CD4-positive, CD25-positive, alpha-beta regulatory T cell (primary cell): ENCODE results near the gene FCMR. TPM values are rescaled to one million over a fixed set of nuclear protein-coding genes. Genes with fewer than 3 reads are reported as not detected.

Experiments
- ATAC-seq, 2 donors: fragments of 150-1000 bp; cut with Tn5 transposase; one replicate each; pipeline ENCODE4 v1.10.0; 2021; ENCODE audit warnings: low read depth in 2 of 2, moderate number of reproducible peaks in 2 of 2, moderate library complexity in 1 of 2
- DNase-seq, 3 donors: peaks; one replicate each; pipeline versions ENCODE4 v3.0.0 to v3.0.0-alpha.2; 2012 to 2022; ENCODE audit warnings: mixed read lengths in 1 of 3
- H3K27ac ChIP-seq: one replicate; pipeline ENCODE4 v1.7.0; 2013; ENCODE audit warnings: mild to moderate bottlenecking, low read length; ENCODE audit not compliant: insufficient read depth, poor library complexity, severe bottlenecking
- H3K27me3 ChIP-seq: one replicate; pipeline ENCODE4 v1.7.0; 2013; ENCODE audit warnings: low read length; ENCODE audit not compliant: control insufficient read depth, insufficient read depth
- H3K36me3 ChIP-seq: one replicate; pipeline ENCODE4 v1.7.0; 2013; ENCODE audit warnings: mild to moderate bottlenecking, low read length, moderate library complexity; ENCODE audit not compliant: control insufficient read depth, insufficient read depth
- H3K4me1 ChIP-seq: 2 replicates; pipeline ENCODE4 v1.7.0; 2013; ENCODE audit warnings: mild to moderate bottlenecking, low read length; ENCODE audit not compliant: insufficient read depth, control insufficient read depth, poor library complexity, severe bottlenecking
- H3K4me3 ChIP-seq: one replicate; pipeline ENCODE4 v1.7.0; 2013; ENCODE audit warnings: low read depth, mild to moderate bottlenecking, low read length, moderate library complexity
- H3K9me3 ChIP-seq, 2 experiments: 1 replicate in 1 of 2; 2 replicates in 1 of 2; pipeline ENCODE4 v1.7.0; 2013; ENCODE audit warnings: low read length in 2 of 2, mild to moderate bottlenecking in 1 of 2, moderate library complexity in 1 of 2; ENCODE audit not compliant: control insufficient read depth in 2 of 2
- H3K27ac Mint-ChIP-seq, 3 donors: one replicate each; pipeline ENCODE4 v1.8.0; 2020 to 2022; ENCODE audit warnings: mild to moderate bottlenecking in 3 of 3, mixed read lengths in 3 of 3, moderate library complexity in 2 of 3
- H3K27me3 Mint-ChIP-seq: one replicate; pipeline ENCODE4 v1.8.0; 2022; ENCODE audit warnings: mild to moderate bottlenecking, mixed read lengths
- H3K36me3 Mint-ChIP-seq: one replicate; pipeline ENCODE4 v1.8.0; 2020; ENCODE audit warnings: mixed read lengths
- H3K4me1 Mint-ChIP-seq, 4 donors: one replicate each; pipeline ENCODE4 v1.8.0; 2020 to 2022; ENCODE audit warnings: mixed read lengths in 4 of 4, mild to moderate bottlenecking in 1 of 4
- H3K4me3 Mint-ChIP-seq, 4 donors: one replicate each; pipeline ENCODE4 v1.8.0; 2020 to 2022; ENCODE audit warnings: mild to moderate bottlenecking in 4 of 4, mixed read lengths in 4 of 4, moderate library complexity in 3 of 4
- H3K9me3 Mint-ChIP-seq, 7 donors: one replicate each; pipeline ENCODE4 v1.8.0; 2020 to 2022; ENCODE audit warnings: mixed read lengths in 7 of 7, mild to moderate bottlenecking in 3 of 7, moderate library complexity in 2 of 7
- polyA plus RNA-seq, 4 donors: library from polyadenylated mRNA; unstranded; fragments of 300-500 nt; fragmentation: Illumina TruSeq; gene quantifications; one replicate each; pipeline ENCODE4 v1.2.3, GENCODE V29; 2021
- total RNA-seq: library from RNA; stranded (reverse); gene quantifications from one replicate; pipeline ENCODE4 v1.2.3, GENCODE V29; 2022

FCMR gene
- total and polyA plus RNA-seq, 5 donors from 2014 or later: 393 to 986 (median 935) TPM

DNA sequence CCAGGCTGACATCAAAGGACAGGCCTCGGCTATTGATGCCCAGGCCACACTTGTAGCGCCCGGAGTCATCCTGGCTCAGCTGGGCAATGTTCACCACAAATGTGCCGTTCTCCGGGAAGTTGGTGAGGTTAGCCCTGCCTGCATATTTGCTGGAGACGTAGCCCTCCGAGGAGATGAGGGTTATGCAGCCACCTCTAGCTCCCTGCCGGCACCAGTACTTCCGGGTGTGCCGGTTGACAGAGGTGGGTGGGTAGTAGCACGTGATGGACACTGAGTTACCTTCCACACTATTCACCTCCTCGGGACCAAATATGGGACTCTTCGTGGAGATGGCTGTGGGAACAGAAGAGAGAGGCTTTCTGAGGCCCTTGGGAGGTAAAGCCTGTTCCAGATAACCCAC lies 17.4 kb upstream of the FCMR start:
- H3K4me1 ChIP-seq: no peaks in the 10 kb centered on the region
- H3K27ac ChIP-seq: no peak overlapping the region
- ATAC-seq: no peak
- Mint-ChIP-seq H3K9me3 (no peaks in the 10 kb centered on the region), H3K4me3 (no peak overlapping the region), H3K27me3 (peaks cover 7% of the 10 kb centered on the region), H3K4me1 (no peaks in the 10 kb centered on the region), H3K27ac (no peak overlapping the region), H3K36me3 (no peaks in the 10 kb centered on the region)
- H3K27me3 ChIP-seq: peaks cover 2% of the 10 kb centered on the region
- no peaks in the 10 kb centered on the region for H3K9me3 ChIP-seq
- DNase-seq: no peak
- H3K36me3 ChIP-seq: no peaks in the 10 kb centered on the region
- no peak overlapping the region for H3K4me3 ChIP-seq

DNA sequence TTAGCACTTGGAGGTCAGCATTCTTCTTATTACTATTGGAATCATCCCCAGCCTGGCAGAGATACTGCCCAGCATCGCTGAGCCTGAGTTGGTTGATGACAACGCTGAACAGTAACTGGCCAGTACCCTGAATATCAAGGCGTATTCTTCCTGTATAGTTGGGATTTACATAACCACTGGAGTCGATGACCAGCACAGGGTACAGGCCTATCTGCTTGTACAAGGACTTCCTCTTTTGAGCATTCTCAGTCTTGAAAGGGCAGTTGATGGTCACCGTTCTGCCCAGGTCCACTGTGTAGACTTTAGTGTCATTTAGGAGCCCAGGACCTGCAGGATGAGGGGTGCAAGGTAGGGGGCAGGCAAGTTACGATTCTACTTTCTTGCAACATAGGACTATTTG lies 15.7 kb upstream of the FCMR start:
- H3K4me1 ChIP-seq: peaks cover 8% of the 10 kb centered on the region
- DNase-seq (no peak), ATAC-seq (no peak)
- Mint-ChIP-seq H3K4me1 (peaks cover 0 to 12% (median 10%) of the 10 kb centered on the region in 4 donors), H3K4me3 (no peak overlapping the region), H3K27me3 (no peaks in the 10 kb centered on the region), H3K36me3 (no peaks in the 10 kb centered on the region), H3K27ac (no peak overlapping the region), H3K9me3 (no peaks in the 10 kb centered on the region)
- no peaks in the 10 kb centered on the region for H3K27me3 ChIP-seq
- no peaks in the 10 kb centered on the region for H3K9me3 ChIP-seq
- H3K36me3 ChIP-seq: no peaks in the 10 kb centered on the region
- no peak overlapping the region for H3K4me3 ChIP-seq
- H3K27ac ChIP-seq: no peak overlapping the region

DNA sequence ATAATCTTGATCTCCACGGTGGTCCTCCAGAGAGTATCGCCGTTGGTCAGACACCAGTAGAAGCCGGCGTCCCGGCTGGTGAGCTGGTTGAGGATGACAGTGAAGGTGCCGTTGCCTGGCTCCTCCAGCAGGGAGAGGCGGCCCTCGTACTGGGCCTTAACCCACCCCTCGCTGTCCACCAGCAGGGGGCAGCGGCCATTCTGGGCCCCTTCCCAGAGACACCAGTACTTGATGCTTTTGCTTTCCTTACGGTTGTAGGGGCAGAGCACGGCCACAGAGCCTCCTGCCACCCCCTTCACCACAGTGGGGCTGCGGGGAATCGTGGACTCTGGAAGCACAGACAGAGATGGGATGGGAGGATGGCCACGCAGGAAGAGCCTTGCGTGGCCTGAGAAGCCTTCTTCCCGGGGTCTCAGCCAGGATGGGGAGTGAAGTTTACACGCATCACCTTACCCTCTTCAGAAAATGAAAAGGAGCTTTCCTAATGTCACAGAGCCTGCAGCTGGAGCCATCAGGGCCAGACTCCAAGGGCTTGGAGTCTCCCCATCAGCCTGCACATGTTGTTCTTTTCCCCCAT lies 13.8 kb upstream of the FCMR start:
- H3K27ac Mint-ChIP-seq: peak overlapping the region in 2 of 3 donors; percentile 41 to 60
- no peaks in the 10 kb centered on the region for H3K27me3 ChIP-seq
- no peaks in the 10 kb centered on the region for H3K36me3 Mint-ChIP-seq
- no peak overlapping the region for H3K4me3 Mint-ChIP-seq
- no peak overlapping the region for H3K4me3 ChIP-seq
- no peaks in the 10 kb centered on the region for H3K36me3 ChIP-seq
- no peaks in the 10 kb centered on the region for H3K9me3 Mint-ChIP-seq
- no peak overlapping the region for H3K27ac ChIP-seq
- ATAC-seq (no peak), DNase-seq (peak in 2 of 3 donors; percentile 18 to 60)
- H3K9me3 ChIP-seq: no peaks in the 10 kb centered on the region
- no peaks in the 10 kb centered on the region for H3K27me3 Mint-ChIP-seq
- H3K4me1 ChIP-seq: peaks cover 18% of the 10 kb centered on the region
- peaks cover 0 to 30% (median 19%) of the 10 kb centered on the region in 4 donors for H3K4me1 Mint-ChIP-seq

DNA sequence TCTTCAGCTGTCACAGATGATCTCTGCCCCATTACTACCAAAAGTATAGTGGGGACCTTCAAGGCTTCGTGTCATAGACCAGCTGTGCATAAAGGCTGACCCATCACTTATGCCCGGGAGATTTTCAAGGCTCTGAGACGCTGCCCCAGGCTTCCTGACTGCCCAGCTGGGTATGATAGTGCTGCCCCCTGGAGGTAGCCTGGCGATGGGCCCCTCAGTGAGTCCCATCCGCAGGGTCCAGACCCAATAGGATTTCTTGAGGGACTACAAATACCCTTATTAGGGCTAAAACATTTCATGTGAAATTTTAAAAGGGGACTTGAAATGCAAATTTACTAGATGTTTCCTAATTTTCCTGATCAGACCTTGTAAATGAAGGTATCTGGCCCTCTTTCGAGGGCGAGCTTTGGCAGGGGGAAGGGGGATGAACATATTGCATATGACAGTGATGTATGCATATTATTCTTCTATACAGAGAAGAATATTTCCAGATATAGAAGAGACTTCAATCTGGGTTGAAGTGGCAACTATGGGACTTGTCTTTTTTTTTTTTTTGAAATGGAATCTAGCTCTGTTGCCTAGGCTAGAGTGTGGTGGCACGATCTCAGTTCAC lies 11.7 kb upstream of the FCMR start:
- no peaks in the 10 kb centered on the region for H3K27me3 Mint-ChIP-seq

DNA sequence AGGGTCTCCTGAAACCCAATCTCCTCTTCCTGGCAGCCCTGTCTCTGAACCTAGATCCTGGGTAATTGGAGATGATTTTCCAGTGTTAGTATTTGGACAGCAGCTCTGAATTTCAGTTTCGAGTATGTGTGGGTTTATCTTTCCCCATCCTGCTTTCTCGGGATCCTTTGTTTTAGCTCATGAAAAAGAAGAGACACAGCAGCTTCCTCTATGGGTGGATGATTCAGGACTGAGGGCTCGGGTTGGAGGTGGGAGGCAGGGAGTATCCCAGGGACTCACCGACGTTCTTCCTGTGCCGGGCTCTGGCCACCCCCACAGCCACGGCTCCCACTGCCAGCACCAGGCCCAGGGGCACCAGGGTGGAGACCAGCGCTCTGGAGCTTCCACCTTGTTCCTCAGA lies 10.4 kb upstream of the FCMR start:
- no peak overlapping the region for H3K27ac ChIP-seq
- peaks cover 31% of the 10 kb centered on the region for H3K4me1 ChIP-seq
- H3K27ac Mint-ChIP-seq: peak overlapping the region; percentile 88 to 93 (median 92)
- H3K4me3 ChIP-seq: no peak overlapping the region
- no peaks in the 10 kb centered on the region for H3K36me3 ChIP-seq
- H3K9me3 Mint-ChIP-seq: no peaks in the 10 kb centered on the region
- no peaks in the 10 kb centered on the region for H3K27me3 Mint-ChIP-seq
- H3K36me3 Mint-ChIP-seq: no peaks in the 10 kb centered on the region
- peaks cover 9 to 62% (median 37%) of the 10 kb centered on the region in 4 donors for H3K4me1 Mint-ChIP-seq
- no peaks in the 10 kb centered on the region for H3K27me3 ChIP-seq
- H3K4me3 Mint-ChIP-seq: no peak overlapping the region
- no peak for DNase-seq
- no peak for ATAC-seq
- no peaks in the 10 kb centered on the region for H3K9me3 ChIP-seq

More for the DNA sequence above, 11.7 kb upstream of the FCMR start:
- DNase-seq: peak; percentile 62 to 70 (median 69)
- Histone ChIP-seq H3K36me3 (no peaks in the 10 kb centered on the region), H3K4me3 (no peak overlapping the region), H3K9me3 (no peaks in the 10 kb centered on the region), H3K27me3 (no peaks in the 10 kb centered on the region), H3K4me1 (peaks cover 29% of the 10 kb centered on the region), H3K27ac (no peak overlapping the region)
- Mint-ChIP-seq H3K27ac (peak overlapping the region in 1 of 3 donors; percentile 93), H3K4me1 (peaks cover 9 to 49% (median 30%) of the 10 kb centered on the region in 4 donors), H3K9me3 (no peaks in the 10 kb centered on the region), H3K36me3 (no peaks in the 10 kb centered on the region), H3K4me3 (peak overlapping the region in 2 of 4 donors; percentile 25 to 79)
- peak; percentile 58 to 62 for ATAC-seq

DNA sequence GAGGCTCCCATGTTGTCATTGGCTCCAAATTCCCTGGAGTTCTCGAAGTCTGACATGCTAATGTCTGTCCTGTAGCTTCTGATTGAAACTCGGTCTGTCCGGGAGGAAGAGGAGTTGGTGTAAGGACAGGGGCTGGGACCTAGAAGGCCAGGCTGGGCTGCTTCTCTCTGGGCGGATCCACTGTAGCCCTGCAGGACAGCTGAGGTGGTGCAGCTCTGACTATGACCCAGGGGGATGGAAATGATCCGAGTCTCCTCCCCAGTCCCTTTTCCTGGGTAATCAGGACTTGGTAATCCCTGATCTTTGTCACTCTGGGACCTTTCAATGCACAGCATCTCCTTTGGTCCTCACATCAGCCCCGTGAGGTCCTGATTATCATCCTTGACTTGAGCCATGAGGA lies 10.0 kb upstream of the FCMR start:
- peaks cover 35% of the 10 kb centered on the region for H3K4me1 ChIP-seq
- H3K4me3 ChIP-seq: no peak overlapping the region
- Mint-ChIP-seq H3K36me3 (no peaks in the 10 kb centered on the region), H3K9me3 (no peaks in the 10 kb centered on the region), H3K27ac (peak overlapping the region; percentile 88 to 93 (median 92)), H3K27me3 (no peaks in the 10 kb centered on the region), H3K4me1 (peaks cover 9 to 64% (median 38%) of the 10 kb centered on the region in 4 donors), H3K4me3 (no peak overlapping the region)
- H3K36me3 ChIP-seq: no peaks in the 10 kb centered on the region
- H3K9me3 ChIP-seq: no peaks in the 10 kb centered on the region
- DNase-seq: no peak
- H3K27ac ChIP-seq: no peak overlapping the region
- no peak for ATAC-seq
- no peaks in the 10 kb centered on the region for H3K27me3 ChIP-seq

DNA sequence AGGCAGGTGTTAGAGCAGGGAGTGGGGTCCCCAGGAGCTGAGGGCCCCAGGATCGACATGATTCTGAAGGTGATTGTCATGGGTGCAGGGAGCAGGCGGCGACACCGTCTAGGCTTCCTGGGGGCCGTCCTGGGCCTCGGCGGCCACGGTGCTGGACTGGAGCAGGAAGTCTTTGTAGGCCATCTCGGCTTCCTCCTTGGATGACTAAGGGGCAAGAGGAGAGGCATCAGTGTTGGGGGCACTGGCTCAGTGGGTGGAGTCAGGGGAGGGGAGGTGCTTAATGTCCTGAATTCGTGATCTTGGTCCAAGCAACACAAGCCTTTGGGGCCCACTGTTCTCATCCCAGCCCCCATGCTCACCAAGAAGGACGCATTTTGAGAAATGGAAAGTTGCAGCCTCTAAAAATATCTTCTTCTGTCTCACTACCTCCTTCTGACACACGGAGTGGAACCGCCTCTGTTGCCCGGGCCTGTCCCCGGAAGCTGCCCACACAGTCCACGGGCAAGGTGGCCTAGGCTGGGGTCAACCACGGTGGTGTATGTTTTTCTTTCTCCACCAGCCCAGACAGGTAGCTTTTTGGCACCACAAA lies 8.6 kb upstream of the FCMR start:
- H3K4me3 Mint-ChIP-seq: peak overlapping the region; percentile 70 to 83 (median 78)

More for the DNA sequence above, 8.6 kb upstream of the FCMR start:
- H3K27ac Mint-ChIP-seq: peak overlapping the region; percentile 92 to 96 (median 93)
- H3K9me3 Mint-ChIP-seq: no peaks in the 10 kb centered on the region
- Histone ChIP-seq H3K4me1 (peaks cover 45% of the 10 kb centered on the region), H3K9me3 (no peaks in the 10 kb centered on the region), H3K27ac (peak overlapping the region; percentile 70), H3K36me3 (no peaks in the 10 kb centered on the region), H3K4me3 (peak overlapping the region; percentile 7), H3K27me3 (no peaks in the 10 kb centered on the region)
- H3K27me3 Mint-ChIP-seq: no peaks in the 10 kb centered on the region
- H3K4me1 Mint-ChIP-seq: peaks cover 9 to 64% (median 39%) of the 10 kb centered on the region in 4 donors
- ATAC-seq (peak; percentile 15 to 43), DNase-seq (peak in 2 of 3 donors; percentile 33 to 45)
- H3K36me3 Mint-ChIP-seq: no peaks in the 10 kb centered on the region
